ENCODE results near the gene PCDHB4. TPM values are rescaled to one million over a fixed set of nuclear protein-coding genes. Genes with fewer than 3 reads are reported as not detected.

The PCDHB4 gene
- total and polyA plus RNA-seq, 2 of the 13 experiments (the other 11 are each of a cell fraction or from before 2014, with no cell fraction given): 0.08 to 0.13 TPM

GRCh38 chr5:141094481-141095262 lies 26.9 kb upstream of the PCDHB4 start, which contains the start of gene PCDHB2 (continued):
- TF ChIP-seq ZSCAN5A (CRISPR knock-in tag; IDR thresholded peaks at IDR 0.05; ENCODE audit: borderline replicate concordance) (0 out of 2 replicates have a peak, but pooled peaks have one; percentile 54), ZNF20 (CRISPR knock-in tag; IDR thresholded peaks at IDR 0.05) (0 out of 2 replicates have a peak, but pooled peaks have one; percentile 34), ZNF205 (CRISPR knock-in tag; IDR thresholded peaks at IDR 0.05) (peak; percentile 50; the same call in 1 of the 2 replicates), ERF (CRISPR knock-in tag; IDR thresholded peaks at IDR 0.05) (peak; percentile 47; the same call in 1 of the 2 replicates), AKNA (CRISPR knock-in tag; IDR thresholded peaks at IDR 0.05; ENCODE audit: borderline replicate concordance) (no peak), ZBTB38 (CRISPR knock-in tag; IDR thresholded peaks at IDR 0.05) (0 out of 2 replicates have a peak, but pooled peaks have one; percentile 23), FOXO1 (CRISPR knock-in tag; IDR thresholded peaks at IDR 0.05) (no peak), MIER2 (CRISPR knock-in tag; IDR thresholded peaks at IDR 0.05) (peak; percentile 42; the same call in 1 of the 2 replicates), ZNF432 (CRISPR knock-in tag; IDR thresholded peaks at IDR 0.05; ENCODE audit: borderline replicate concordance) (no peak), ELF3 (CRISPR knock-in tag; IDR thresholded peaks at IDR 0.05) (peak; percentile 36; the same call in 1 of the 2 replicates), MYC (CRISPR knock-in tag; IDR thresholded peaks at IDR 0.05; ENCODE audit: borderline replicate concordance) (no peak), ZBTB14 (CRISPR knock-in tag; IDR thresholded peaks at IDR 0.05) (no peak), ZBTB42 (CRISPR knock-in tag; IDR thresholded peaks at IDR 0.05) (no peak), EZH2 (conservative IDR thresholded peaks at IDR 0.05; ENCODE audit: low read depth, low read length) (no peak), DZIP1 (CRISPR knock-in tag; IDR thresholded peaks at IDR 0.05) (no peak), GABPA (IDR thresholded peaks at IDR 0.05; ENCODE audit: low read depth, low read length) (no peak), GABPA (CRISPR knock-in tag; IDR thresholded peaks at IDR 0.05; ENCODE audit: low read depth) (peak; percentile 21), CEBPG (CRISPR knock-in tag; IDR thresholded peaks at IDR 0.05) (no peak), MAX (IDR thresholded peaks at IDR 0.05) (0 out of 2 replicates have a peak, but pooled peaks have one; percentile 20), TAF1 (CRISPR knock-in tag; IDR thresholded peaks at IDR 0.05) (peak; percentile 62)
